GM19397 (cell line): ENCODE results near the gene FBXO44.

Experiments used
- ATAC-seq: cut with Tn5 transposase; IDR thresholded peaks from one replicate; pipeline ENCODE4 v1.9.1; 2021; ENCODE audit warnings: mild to moderate bottlenecking, moderate library complexity; ENCODE audit not compliant: unreplicated experiment

Gene FBXO44

DNA sequence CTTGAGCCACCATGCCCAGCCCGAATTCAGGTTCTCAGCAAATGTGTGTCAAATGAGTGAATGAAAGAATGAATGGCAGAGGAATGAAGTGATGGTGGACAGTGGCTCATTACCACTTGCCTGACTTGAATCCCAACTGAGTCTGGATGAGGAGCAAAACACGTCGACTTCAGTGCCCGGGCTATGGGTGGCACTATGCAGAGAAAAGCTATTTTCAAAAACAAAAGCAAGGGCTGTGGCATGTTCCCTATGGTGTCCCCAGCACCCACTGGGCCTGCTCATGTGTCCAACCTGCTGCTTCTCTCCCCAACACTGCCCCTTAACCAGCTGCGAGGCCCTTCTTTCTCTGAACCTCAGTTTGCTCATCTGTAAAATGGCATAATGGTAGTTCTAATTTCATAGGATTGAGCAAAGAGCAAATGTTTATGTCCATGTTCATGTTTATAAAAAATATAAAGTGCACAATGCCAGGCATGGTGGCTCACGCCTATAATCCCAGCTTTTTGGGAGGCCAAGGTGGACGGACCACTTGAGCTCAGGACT lies 30.6 kb downstream of the FBXO44 start:
- ATAC-seq = no peak

DNA sequence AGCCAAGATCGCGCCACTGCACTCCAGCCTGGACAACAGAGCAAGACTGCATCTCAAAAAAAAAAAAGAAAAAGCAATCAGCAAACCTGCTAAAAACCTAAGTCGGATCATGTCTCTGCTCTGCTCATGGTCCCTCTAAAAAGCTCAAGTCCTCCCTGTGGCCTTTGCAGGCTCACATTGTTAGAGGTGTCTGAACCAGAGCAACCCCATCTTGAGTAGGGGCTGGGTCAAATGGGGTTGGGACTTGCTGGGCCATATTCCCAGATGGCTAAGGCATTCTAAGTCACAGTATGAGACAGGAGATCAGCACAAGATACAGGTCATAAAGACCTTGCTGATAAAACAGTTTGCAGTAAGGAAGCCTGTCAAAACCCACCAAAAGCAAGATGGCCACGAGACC lies 33.8 kb downstream of the FBXO44 start:
- ATAC-seq = no peak

DNA sequence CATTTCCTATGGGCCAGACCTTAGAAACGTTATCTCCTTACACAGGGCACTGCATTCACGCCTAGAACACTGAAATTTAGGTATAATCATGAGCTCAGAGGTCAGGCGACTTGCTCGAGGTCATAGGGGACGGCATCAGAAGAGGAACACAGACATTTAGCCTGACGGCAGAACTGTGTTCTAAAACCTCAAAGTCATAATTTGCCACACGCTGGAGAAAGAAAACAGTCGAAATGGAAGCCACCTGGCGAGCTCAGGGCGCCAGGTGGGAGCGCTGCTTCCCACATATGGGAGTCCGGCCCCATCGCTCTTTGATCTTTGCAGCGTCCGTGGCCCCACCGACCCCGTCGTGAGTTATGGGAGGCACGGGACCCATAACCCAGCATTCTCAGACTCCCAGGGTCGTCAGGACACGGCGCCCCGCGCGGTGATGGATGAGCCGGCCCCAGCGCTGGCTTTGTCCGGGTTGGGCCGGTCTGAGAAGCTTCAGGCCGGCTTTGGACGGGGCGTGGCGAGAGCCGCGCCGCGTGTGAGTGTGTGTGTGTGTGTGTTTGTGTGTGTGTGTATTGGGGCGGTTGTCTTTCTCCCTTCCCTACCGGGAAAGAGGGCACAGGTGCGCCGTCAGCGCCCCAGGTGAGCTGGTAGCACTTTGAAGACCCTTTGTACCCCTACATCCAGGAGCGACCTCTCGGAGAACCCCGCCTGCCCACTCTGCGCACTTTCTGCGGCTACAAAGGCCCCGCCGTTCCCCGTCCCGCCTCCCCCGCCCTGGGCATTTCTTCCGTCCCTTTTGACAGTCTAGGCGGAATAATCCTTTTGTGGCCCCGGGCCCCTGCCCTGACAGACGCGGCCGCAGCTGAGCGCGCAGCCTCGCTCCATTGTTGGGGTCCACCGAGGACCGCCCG lies 36.0 kb downstream of the FBXO44 start:
- no peak for ATAC-seq

GRCh38 chr1:11691302-11691914 lies 36.7 kb downstream of the FBXO44 start, which contains the start of gene DRAXIN:
Gene DRAXIN (plus strand): TSS chr1:11691710. CDS start chr1:11706259, 14,549 bp downstream.
- ATAC-seq = no peak

DNA sequence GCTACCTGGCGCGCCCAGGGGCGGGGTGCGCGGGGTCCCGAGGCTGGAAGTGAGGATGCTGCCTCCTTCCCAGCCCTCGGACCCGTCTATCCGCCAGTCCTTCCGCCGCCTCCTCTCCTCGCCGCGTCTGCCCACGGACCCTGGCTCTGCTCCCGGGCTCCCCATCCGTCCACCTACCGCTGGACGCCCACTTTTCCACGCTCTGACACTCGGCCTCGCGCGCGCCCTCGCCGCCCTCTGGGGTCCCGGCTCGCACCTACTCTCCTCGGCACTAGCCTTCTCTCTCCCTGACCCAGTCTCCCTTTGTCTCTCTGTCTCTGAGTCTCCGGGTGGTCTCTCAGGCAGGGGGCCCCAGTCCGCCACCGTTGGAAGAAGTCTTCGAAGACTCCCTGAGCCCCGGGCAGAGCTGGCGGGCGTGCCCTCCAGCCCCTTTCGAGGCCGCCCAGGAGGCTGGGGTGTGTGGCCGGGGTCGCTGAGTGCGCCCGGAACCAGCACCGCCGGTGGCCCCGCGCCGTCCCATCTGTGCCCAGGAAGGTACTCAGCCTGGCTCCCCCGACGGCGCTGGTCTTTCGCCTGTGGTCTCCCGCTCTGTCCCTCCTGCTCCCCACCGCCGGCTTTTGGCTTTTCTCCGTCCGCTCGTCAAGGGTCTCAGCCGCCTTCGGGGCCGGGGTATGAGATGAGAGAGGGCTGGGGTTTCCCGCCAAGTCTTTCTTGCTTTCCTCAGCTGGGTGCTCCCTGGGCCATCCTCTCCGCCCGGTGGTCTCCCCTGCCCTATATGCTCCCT lies 37.4 kb downstream of the FBXO44 start:
- ATAC-seq = no peak

- no peak for ATAC-seq
Observed at GRCh38 chr1:11693024-11693590, 38.4 kb downstream of the FBXO44 start.

DNA sequence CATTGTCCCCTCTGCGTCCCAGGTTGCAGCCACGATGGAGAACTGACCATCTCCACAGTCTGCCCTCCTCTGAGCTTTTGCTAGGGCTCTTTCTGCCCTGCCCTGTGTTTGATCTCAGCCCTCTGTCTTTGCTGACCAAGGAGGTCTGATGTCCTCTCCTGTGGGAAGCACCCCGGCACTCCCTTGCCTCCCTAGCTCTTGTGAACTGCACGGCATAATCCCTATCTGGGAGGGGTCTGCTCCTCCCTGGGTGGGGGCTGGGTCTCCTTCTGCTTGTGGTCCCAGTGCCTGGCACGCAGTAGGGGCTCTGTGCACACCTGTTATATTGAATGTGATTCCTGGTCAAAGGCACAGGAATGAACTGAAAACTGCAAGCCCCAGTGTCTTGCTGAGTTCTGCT lies 39.2 kb downstream of the FBXO44 start:
- ATAC-seq = no peak

DNA sequence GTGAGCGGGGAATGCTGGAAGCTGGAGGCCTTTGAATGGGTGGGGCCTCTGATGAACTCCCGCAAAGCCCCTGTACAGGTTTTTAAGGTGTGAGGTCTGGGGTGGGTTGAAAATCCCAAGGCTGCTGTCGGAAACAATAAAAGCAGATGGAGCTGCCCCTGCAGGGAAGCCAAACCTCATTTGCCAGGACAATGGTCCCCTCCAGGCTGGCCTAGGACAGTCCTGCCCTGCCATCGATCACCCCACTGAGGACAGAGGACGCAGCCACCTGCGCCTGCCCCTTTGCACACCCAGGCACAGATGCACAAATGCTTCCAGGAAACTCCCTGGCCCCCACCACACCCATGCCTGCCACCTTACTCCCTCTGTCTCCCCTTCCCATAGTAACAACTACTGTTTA lies 41.2 kb downstream of the FBXO44 start:
- ATAC-seq = no peak

DNA sequence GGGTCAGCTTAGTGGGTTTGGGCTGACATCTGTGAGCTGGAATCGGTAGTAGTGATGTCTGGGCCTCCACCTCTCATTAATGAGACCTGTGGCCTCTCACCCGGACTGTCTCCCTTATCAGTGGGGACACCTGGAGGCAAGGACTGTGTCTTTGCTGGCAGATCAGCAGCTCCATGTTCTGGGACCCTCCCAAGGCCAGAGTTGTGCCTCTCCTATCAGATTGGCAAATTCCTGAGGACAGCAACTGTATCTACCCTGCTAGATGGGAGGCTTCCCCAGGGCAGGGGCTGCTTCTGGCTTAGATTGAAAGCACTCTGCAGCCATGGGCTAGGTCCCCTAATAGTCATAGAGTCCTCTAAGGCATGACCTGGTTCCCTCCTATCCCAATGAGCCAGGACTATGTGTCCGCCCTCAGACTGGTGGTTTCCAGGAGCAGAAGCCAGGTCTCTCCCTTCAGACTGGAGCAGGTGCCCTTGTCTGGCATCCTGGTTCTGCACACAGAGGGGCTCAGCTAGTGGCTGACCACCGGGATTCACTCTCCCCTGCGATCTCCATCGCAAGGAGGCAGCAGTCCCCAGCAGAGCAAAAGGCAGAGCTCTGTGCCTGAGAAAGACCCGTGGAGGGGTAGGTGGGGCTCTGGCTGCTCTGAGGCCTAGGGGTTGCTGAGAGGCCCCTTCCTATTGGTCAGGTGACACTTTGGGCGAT lies 42.7 kb downstream of the FBXO44 start:
- ATAC-seq = no peak

- ATAC-seq = no peak
Observed at GRCh38 chr1:11697893-11698210, 43.2 kb downstream of the FBXO44 start.

GRCh38 chr1:11700601-11701467 lies 46.2 kb downstream of the FBXO44 start:
- ATAC-seq = no peak

DNA sequence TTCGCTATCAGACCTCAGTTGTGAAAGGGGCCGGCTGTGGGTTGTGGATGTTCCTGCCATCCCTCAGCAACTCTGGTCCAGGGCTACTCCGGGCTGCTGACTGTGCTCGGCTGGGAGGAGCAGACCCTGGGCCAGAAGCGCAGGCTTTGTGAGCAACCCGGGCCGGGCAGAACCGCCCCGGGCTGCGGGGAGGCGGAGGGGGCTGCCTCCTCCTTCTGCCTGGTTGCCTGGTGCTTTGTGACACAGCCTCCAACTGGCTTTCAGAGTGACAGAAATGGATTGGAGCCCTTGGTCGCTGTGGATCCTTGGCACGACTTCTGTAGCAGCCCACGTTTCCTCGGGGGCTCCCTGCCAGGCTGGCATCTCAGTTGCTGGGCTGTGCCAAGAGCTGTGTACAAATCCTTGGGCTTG lies 46.9 kb downstream of the FBXO44 start:
- ATAC-seq = no peak

GRCh38 chr1:11701981-11702803 lies 47.5 kb downstream of the FBXO44 start:
- no peak for ATAC-seq

- no peak for ATAC-seq
Observed at GRCh38 chr1:11703357-11704193, 48.9 kb downstream of the FBXO44 start.

- ATAC-seq = no peak
Observed at GRCh38 chr1:11704194-11704529, 49.5 kb downstream of the FBXO44 start.

- ATAC-seq = no peak
Observed at GRCh38 chr1:11704691-11705475, 50.2 kb downstream of the FBXO44 start.

DNA sequence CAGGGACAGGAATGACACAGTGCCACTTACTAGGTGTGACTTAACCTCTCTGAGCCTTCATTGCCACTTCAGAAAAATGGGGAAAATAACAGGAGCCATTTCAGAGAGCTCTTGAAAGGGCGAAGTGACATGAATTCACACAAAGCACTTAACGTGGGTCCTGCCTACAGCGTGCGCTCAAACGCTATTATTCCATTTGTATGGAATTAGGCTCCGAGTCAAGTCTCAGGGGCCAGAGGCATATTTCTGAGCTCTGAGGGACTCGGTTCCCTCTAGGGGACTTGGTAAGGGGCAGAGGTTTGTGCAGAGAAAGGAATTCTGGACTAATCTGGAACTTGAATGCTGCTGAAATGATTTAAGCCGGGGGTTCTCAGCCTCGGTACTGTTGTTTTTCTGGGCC lies 50.9 kb downstream of the FBXO44 start:
- ATAC-seq = no peak
